Measurements from ENCODE around the gene DIABLO. TPM values are rescaled to one million over a fixed set of nuclear protein-coding genes. Genes with fewer than 3 reads are reported as not detected.
"Not testable (repeated sequence)": the region's sequence is repeated elsewhere in the genome, so short reads cannot be mapped to it uniquely, and the experiment has no call there.

Gene DIABLO
- total RNA-seq, 1 donor from 2014 or later = 87.6 TPM

GRCh38 chr12:122266230-122266901 is 40.5 kb upstream of the DIABLO start, which contains the start of gene VPS33A:
Gene VPS33A, minus strand, starts transcription at chr12:122266494. Its CDS starts 86 bp downstream, at chr12:122266408.
- H4K20me1 ChIP-seq (ENCODE audit: insufficient read depth, low read length) = no peaks in the 10 kb centered on the region
- Mint-ChIP-seq H3K27ac (ENCODE audit: unreplicated experiment) (peak within 1 kb of the TSS; percentile 99), H3K4me1 (ENCODE audit: low read depth, unreplicated experiment) (no peaks in the 10 kb centered on the region), H3K27me3 (ENCODE audit: low read depth, unreplicated experiment) (no peaks in the 10 kb centered on the region), H3K36me3 (ENCODE audit: low read depth, unreplicated experiment) (peaks cover under 1% of the 10 kb centered on the region), H3K4me3 (ENCODE audit: unreplicated experiment) (peak within 1 kb of the TSS; percentile 93), H3K9me3 (ENCODE audit: unreplicated experiment) (no peaks in the 10 kb centered on the region)
- peaks cover 9% of the 10 kb centered on the region for H3K36me3 ChIP-seq (ENCODE audit: insufficient read depth, low read length)
- peak within 1 kb of the TSS; percentile 82 for H3K27ac ChIP-seq (ENCODE audit: low read depth, low read length)
- peaks cover 14% of the 10 kb centered on the region for H3K79me2 ChIP-seq (ENCODE audit: insufficient read depth, low read length)
- H3K9ac ChIP-seq (ENCODE audit: low read length) = peak within 1 kb of the TSS; percentile 95
- H3K4me2 ChIP-seq (ENCODE audit: low read length) = peak within 1 kb of the TSS; percentile 93
- H3K4me1 ChIP-seq (ENCODE audit: insufficient read depth, low read length) = peaks cover 8% of the 10 kb centered on the region
- H3K9me3 ChIP-seq (ENCODE audit: insufficient read depth, low read depth, low read length) = no peaks in the 10 kb centered on the region
- peak within 1 kb of the TSS; percentile 85 for H3K4me3 ChIP-seq (ENCODE audit: insufficient read depth, low read depth, low read length)
- H2AFZ ChIP-seq (ENCODE audit: low read depth, low read length) = peak within 1 kb of the TSS; percentile 99
- DNase-seq (ENCODE audit: low read depth) (peak; percentile 97), FAIRE-seq (no peak)
- TF ChIP-seq CTCF (IDR thresholded peaks at IDR 0.05; ENCODE audit: insufficient read depth, low read depth, low read length) = no peak
- TF ChIP-seq EZH2 (IDR thresholded peaks at IDR 0.05; ENCODE audit: insufficient read depth, low read length) = no peak
- no peaks in the 10 kb centered on the region for H3K27me3 ChIP-seq (ENCODE audit: insufficient read depth, low read length)

GRCh38 chr12:122265886-122266229 is 40.0 kb upstream of the DIABLO start:
- no peaks in the 10 kb centered on the region for H3K9me3 Mint-ChIP-seq (ENCODE audit: unreplicated experiment)
- peaks cover 8% of the 10 kb centered on the region for H3K4me1 ChIP-seq (ENCODE audit: insufficient read depth, low read length)
- no peaks in the 10 kb centered on the region for H3K27me3 ChIP-seq (ENCODE audit: insufficient read depth, low read length)
- H4K20me1 ChIP-seq (ENCODE audit: insufficient read depth, low read length) = no peaks in the 10 kb centered on the region
- no peaks in the 10 kb centered on the region for H3K27me3 Mint-ChIP-seq (ENCODE audit: low read depth, unreplicated experiment)
- no peaks in the 10 kb centered on the region for H3K4me1 Mint-ChIP-seq (ENCODE audit: low read depth, unreplicated experiment)
- no peak for TF ChIP-seq CTCF (IDR thresholded peaks at IDR 0.05; ENCODE audit: insufficient read depth, low read depth, low read length)
- H3K4me2 ChIP-seq (ENCODE audit: low read length) = peak overlapping the region; percentile 93
- peaks cover 6% of the 10 kb centered on the region for H3K36me3 Mint-ChIP-seq (ENCODE audit: low read depth, unreplicated experiment)
- H3K36me3 ChIP-seq (ENCODE audit: insufficient read depth, low read length) = peaks cover 11% of the 10 kb centered on the region
- H3K79me2 ChIP-seq (ENCODE audit: insufficient read depth, low read length) = peaks cover 14% of the 10 kb centered on the region
- peak overlapping the region; percentile 85 for H3K4me3 ChIP-seq (ENCODE audit: insufficient read depth, low read depth, low read length)
- H3K27ac ChIP-seq (ENCODE audit: low read depth, low read length) = peak overlapping the region; percentile 82
- no peak for FAIRE-seq
- H3K9me3 ChIP-seq (ENCODE audit: insufficient read depth, low read depth, low read length) = no peaks in the 10 kb centered on the region
- peak; percentile 28 for DNase-seq (ENCODE audit: low read depth)
- peak overlapping the region; percentile 99 for H2AFZ ChIP-seq (ENCODE audit: low read depth, low read length)
- H3K27ac Mint-ChIP-seq (ENCODE audit: unreplicated experiment) = peak overlapping the region; percentile 99
- peak overlapping the region; percentile 93 for H3K4me3 Mint-ChIP-seq (ENCODE audit: unreplicated experiment)
- H3K9ac ChIP-seq (ENCODE audit: low read length) = peak overlapping the region; percentile 95

- Mint-ChIP-seq H3K4me1 (ENCODE audit: low read depth, unreplicated experiment) (no peaks in the 10 kb centered on the region), H3K36me3 (ENCODE audit: low read depth, unreplicated experiment) (peaks cover 6% of the 10 kb centered on the region), H3K27me3 (ENCODE audit: low read depth, unreplicated experiment) (no peaks in the 10 kb centered on the region), H3K27ac (ENCODE audit: unreplicated experiment) (peak overlapping the region; percentile 99), H3K9me3 (ENCODE audit: unreplicated experiment) (no peaks in the 10 kb centered on the region), H3K4me3 (ENCODE audit: unreplicated experiment) (peak overlapping the region; percentile 93)
- Histone ChIP-seq H3K36me3 (ENCODE audit: insufficient read depth, low read length) (peaks cover 11% of the 10 kb centered on the region), H3K79me2 (ENCODE audit: insufficient read depth, low read length) (peaks cover 14% of the 10 kb centered on the region), H3K9me3 (ENCODE audit: insufficient read depth, low read depth, low read length) (no peaks in the 10 kb centered on the region), H3K27me3 (ENCODE audit: insufficient read depth, low read length) (no peaks in the 10 kb centered on the region), H3K27ac (ENCODE audit: low read depth, low read length) (peak overlapping the region; percentile 82), H3K9ac (ENCODE audit: low read length) (peak overlapping the region; percentile 95), H2AFZ (ENCODE audit: low read depth, low read length) (peak overlapping the region; percentile 99), H3K4me2 (ENCODE audit: low read length) (peak overlapping the region; percentile 93), H4K20me1 (ENCODE audit: insufficient read depth, low read length) (no peaks in the 10 kb centered on the region), H3K4me1 (ENCODE audit: insufficient read depth, low read length) (peaks cover 8% of the 10 kb centered on the region), H3K4me3 (ENCODE audit: insufficient read depth, low read depth, low read length) (peak overlapping the region; percentile 85)
- FAIRE-seq (no peak), DNase-seq (ENCODE audit: low read depth) (no peak)
- TF ChIP-seq CTCF (IDR thresholded peaks at IDR 0.05; ENCODE audit: insufficient read depth, low read depth, low read length) (no peak), EZH2 (IDR thresholded peaks at IDR 0.05; ENCODE audit: insufficient read depth, low read length) (no peak)
Measured at GRCh38 chr12:122265476-122265875, 39.6 kb upstream of the DIABLO start.

GRCh38 chr12:122260735-122261134 is 34.9 kb upstream of the DIABLO start:
- DNase-seq (ENCODE audit: low read depth); FAIRE-seq: not testable (repeated sequence)

More at GRCh38 chr12:122260735-122261134, 34.9 kb upstream of the DIABLO start:
- H3K27ac Mint-ChIP-seq (ENCODE audit: unreplicated experiment) = peak overlapping the region; percentile 5
- not testable (repeated sequence) for H3K4me3 ChIP-seq (ENCODE audit: insufficient read depth, low read depth, low read length); H3K9me3 ChIP-seq (ENCODE audit: insufficient read depth, low read depth, low read length); H3K27ac ChIP-seq (ENCODE audit: low read depth, low read length); H3K4me3 Mint-ChIP-seq (ENCODE audit: unreplicated experiment); H3K9ac ChIP-seq (ENCODE audit: low read length); H3K27me3 ChIP-seq (ENCODE audit: insufficient read depth, low read length); H3K4me1 Mint-ChIP-seq (ENCODE audit: low read depth, unreplicated experiment); H3K27me3 Mint-ChIP-seq (ENCODE audit: low read depth, unreplicated experiment); H2AFZ ChIP-seq (ENCODE audit: low read depth, low read length); H3K4me2 ChIP-seq (ENCODE audit: low read length); H3K9me3 Mint-ChIP-seq (ENCODE audit: unreplicated experiment); H3K4me1 ChIP-seq (ENCODE audit: insufficient read depth, low read length); H3K36me3 Mint-ChIP-seq (ENCODE audit: low read depth, unreplicated experiment); H3K79me2 ChIP-seq (ENCODE audit: insufficient read depth, low read length); H4K20me1 ChIP-seq (ENCODE audit: insufficient read depth, low read length)
- peaks cover 23% of the 10 kb centered on the region for H3K36me3 ChIP-seq (ENCODE audit: insufficient read depth, low read length)

Measured in astrocyte (in vitro differentiated cells and primary cell).